Ishikawa (cell line): ENCODE data around the gene HAT1.
A peak's percentile ranks its signal among the peaks of the same experiment; 100 is the strongest.

ENCODE experiments used
- CEBPB ChIP-seq: IDR thresholded peaks from 2 replicates; pipeline ENCODE4 v1.6.1; 2012
- CREB1 ChIP-seq: IDR thresholded peaks from 2 replicates; pipeline ENCODE4 v1.6.1; 2012; ENCODE audit warnings: low read depth
- EGR1 ChIP-seq: IDR thresholded peaks from 2 replicates; pipeline ENCODE4 v1.6.1; 2012
- EP300 ChIP-seq: IDR thresholded peaks from 2 replicates; pipeline ENCODE4 v1.6.1; 2012; ENCODE audit warnings: borderline replicate concordance
- FOXM1 ChIP-seq: IDR thresholded peaks from 2 replicates; pipeline ENCODE4 v1.6.1; 2012; ENCODE audit warnings: low read depth, borderline replicate concordance
- MAX ChIP-seq: IDR thresholded peaks from 2 replicates; pipeline ENCODE4 v1.6.1; 2012
- NFIC ChIP-seq: IDR thresholded peaks from 2 replicates; pipeline ENCODE4 v1.6.1; 2012
- RAD21 ChIP-seq: IDR thresholded peaks from 2 replicates; pipeline ENCODE4 v1.6.1; 2012; ENCODE audit warnings: low read depth
- REST ChIP-seq: IDR thresholded peaks from 2 replicates; pipeline ENCODE4 v1.6.1; 2012; ENCODE audit warnings: low read depth, mild to moderate bottlenecking
- TAF1 ChIP-seq: IDR thresholded peaks from 2 replicates; pipeline ENCODE4 v1.6.1; 2012; ENCODE audit warnings: low read depth, mild to moderate bottlenecking
- TCF12 ChIP-seq: IDR thresholded peaks from 2 replicates; pipeline ENCODE4 v1.6.1; 2012; ENCODE audit warnings: low read depth
- TEAD4 ChIP-seq: IDR thresholded peaks from 2 replicates; pipeline ENCODE4 v1.6.1; 2012
- USF1 ChIP-seq: IDR thresholded peaks from 2 replicates; pipeline ENCODE4 v1.6.1; 2012
- YY1 ChIP-seq: IDR thresholded peaks from 2 replicates; pipeline ENCODE4 v1.6.1; 2012; ENCODE audit warnings: low read depth
- ZBTB7A ChIP-seq: IDR thresholded peaks from 2 replicates; pipeline ENCODE4 v1.6.1; 2012; ENCODE audit warnings: low read depth

The HAT1 gene

GRCh38 chr2:171922230-171923022, at the start of gene HAT1:
HAT1 (plus strand) TSS chr2:171922461; CDS start chr2:171922501, 40 bp downstream.
- peak; percentile 29; the same call in 1 of the 2 replicates for TF ChIP-seq NFIC
- 0 out of 2 replicates have a peak, but pooled peaks have one; percentile 12 for TF ChIP-seq REST
- TF ChIP-seq TEAD4, result peak; percentile 27; the same call in 1 of the 2 replicates
- peak; percentile 65; the same call in 1 of the 2 replicates for TF ChIP-seq TAF1
- no peak; the same call in 1 of the 2 replicates for TF ChIP-seq TCF12
- no peak for TF ChIP-seq RAD21
- peak; percentile 32; the same call in 1 of the 2 replicates for TF ChIP-seq EGR1
- TF ChIP-seq FOXM1, result no peak
- peak; percentile 74 for TF ChIP-seq YY1
- TF ChIP-seq ZBTB7A, result no peak
- TF ChIP-seq CREB1, result peak; percentile 93

GRCh38 chr2:171874517-171874916, 47.7 kb upstream of the HAT1 start:
- TF ChIP-seq TCF12 (no peak), REST (no peak), TEAD4 (no peak), FOXM1 (no peak)

- TF ChIP-seq YY1 (no peak), TEAD4 (no peak), RAD21 (no peak), CEBPB (no peak), EGR1 (no peak), TCF12 (no peak), CREB1 (no peak), REST (no peak), ZBTB7A (no peak), EP300 (no peak), NFIC (no peak)
Observed at GRCh38 chr2:171874963-171875362, 47.3 kb upstream of the HAT1 start.

GRCh38 chr2:171878481-171878993, 43.7 kb upstream of the HAT1 start:
- TF ChIP-seq USF1 (no peak), ZBTB7A (no peak), FOXM1 (no peak), CEBPB (no peak)

GRCh38 chr2:171879865-171880264, 42.4 kb upstream of the HAT1 start:
- no peak for TF ChIP-seq EP300
- TF ChIP-seq NFIC, result no peak
- TF ChIP-seq MAX, result no peak
- no peak for TF ChIP-seq ZBTB7A
- no peak for TF ChIP-seq TAF1
- no peak for TF ChIP-seq CEBPB
- TF ChIP-seq TEAD4, result no peak
- no peak for TF ChIP-seq USF1
- TF ChIP-seq FOXM1, result no peak
- TF ChIP-seq RAD21, result no peak
- TF ChIP-seq REST, result no peak
